ENCODE data around the gene SLC37A4. TPM values are rescaled to one million over a fixed set of nuclear protein-coding genes. Genes with fewer than 3 reads are reported as not detected.

Gene SLC37A4
- total RNA-seq, 1 donor from 2014 or later: 16.0 TPM

DNA sequence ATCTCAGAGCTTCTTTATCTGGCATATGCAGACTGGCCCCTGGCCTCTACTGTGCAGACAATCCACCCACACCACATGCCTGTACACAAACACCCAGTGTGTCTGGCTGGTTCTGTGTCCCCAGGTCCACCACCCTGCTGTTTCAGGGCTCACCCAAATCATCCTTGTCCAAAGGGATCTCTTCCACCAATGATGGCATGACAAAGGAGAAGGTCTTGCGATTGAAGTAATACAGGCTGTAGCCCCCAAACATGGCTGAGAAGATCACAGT lies 1.7 kb downstream of the SLC37A4 start:
- TF ChIP-seq POLR2A (IDR thresholded peaks at IDR 0.05): no peak
- no peak for TF ChIP-seq POLR2AphosphoS5 (IDR thresholded peaks at IDR 0.05; ENCODE audit: insufficient read depth in 1 of 2, low read depth in 1 of 2)
- TF ChIP-seq, protein P1, sequence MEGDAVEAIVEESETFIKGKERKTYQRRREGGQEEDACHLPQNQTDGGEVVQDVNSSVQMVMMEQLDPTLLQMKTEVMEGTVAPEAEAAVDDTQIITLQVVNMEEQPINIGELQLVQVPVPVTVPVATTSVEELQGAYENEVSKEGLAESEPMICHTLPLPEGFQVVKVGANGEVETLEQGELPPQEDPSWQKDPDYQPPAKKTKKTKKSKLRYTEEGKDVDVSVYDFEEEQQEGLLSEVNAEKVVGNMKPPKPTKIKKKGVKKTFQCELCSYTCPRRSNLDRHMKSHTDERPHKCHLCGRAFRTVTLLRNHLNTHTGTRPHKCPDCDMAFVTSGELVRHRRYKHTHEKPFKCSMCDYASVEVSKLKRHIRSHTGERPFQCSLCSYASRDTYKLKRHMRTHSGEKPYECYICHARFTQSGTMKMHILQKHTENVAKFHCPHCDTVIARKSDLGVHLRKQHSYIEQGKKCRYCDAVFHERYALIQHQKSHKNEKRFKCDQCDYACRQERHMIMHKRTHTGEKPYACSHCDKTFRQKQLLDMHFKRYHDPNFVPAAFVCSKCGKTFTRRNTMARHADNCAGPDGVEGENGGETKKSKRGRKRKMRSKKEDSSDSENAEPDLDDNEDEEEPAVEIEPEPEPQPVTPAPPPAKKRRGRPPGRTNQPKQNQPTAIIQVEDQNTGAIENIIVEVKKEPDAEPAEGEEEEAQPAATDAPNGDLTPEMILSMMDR (IDR thresholded peaks at IDR 0.05): no peak
- Histone ChIP-seq H3K4me1 (peaks cover 25% of the 10 kb centered on the region), H3K27me3 (no peaks in the 10 kb centered on the region), H3K27ac (no peak overlapping the region), H3K9me3 (no peaks in the 10 kb centered on the region), H3K4me3 (no peak overlapping the region), H3K36me3 (peaks cover 0 to 24% of the 10 kb centered on the region in 2 donors)
- DNase-seq (ENCODE audit: extremely low spot score in 2 of 2): no peak
- intact Hi-C loops (cut with DNase I): no loop called here

- Histone ChIP-seq H3K9me3 (no peaks in the 10 kb centered on the region), H3K36me3 (peaks cover 0 to 29% of the 10 kb centered on the region in 2 donors), H3K27me3 (no peaks in the 10 kb centered on the region), H3K4me1 (peaks cover 25% of the 10 kb centered on the region), H3K4me3 (no peak overlapping the region), H3K27ac (no peak overlapping the region)
- DNase-seq (ENCODE audit: extremely low spot score in 2 of 2): no peak
- TF ChIP-seq, protein P1 (IDR thresholded peaks at IDR 0.05): no peak
- TF ChIP-seq POLR2AphosphoS5 (IDR thresholded peaks at IDR 0.05; ENCODE audit: insufficient read depth in 1 of 2, low read depth in 1 of 2) (no peak), POLR2A (IDR thresholded peaks at IDR 0.05) (no peak)
- intact Hi-C loops (cut with DNase I): no loop called here
Observed at GRCh38 chr11:119028346-119029068, 2.2 kb downstream of the SLC37A4 start.

DNA sequence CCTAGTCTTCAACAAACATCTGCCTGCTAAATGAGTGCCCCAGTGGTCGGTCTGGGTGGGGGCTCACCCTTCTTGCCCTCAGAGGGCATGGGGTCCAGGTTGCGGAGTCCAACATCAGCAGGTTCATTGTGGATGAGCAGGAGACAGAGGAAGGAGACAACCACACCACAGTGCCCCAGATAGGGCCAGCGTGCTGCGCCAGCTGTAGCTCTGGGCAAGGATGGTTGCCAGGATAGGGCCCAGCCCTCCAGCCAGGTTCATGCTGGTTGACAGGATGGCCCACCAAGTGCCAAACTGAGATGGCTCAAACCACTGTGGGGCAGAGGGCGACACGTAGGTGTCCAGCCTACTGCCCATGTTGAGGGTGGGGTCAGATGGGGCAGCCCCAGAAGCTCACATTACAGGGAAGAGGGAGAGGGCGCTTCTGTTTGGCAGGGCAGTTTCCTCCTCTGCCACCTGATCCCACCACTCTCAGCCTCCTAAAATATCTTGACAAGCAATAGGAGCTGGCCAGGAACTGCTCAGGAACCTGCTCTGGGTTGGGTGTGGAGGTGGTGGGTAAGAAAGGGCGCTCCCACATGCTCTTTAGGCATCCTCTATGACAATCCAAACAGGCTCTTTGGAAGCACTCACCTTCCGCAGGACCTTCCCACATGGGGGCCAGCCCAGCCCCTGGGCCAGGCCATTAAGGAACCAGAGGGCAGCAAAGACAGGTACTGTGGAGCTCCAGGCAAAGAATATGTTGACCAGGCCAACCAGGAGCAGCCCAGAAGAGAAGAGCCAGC lies 2.9 kb downstream of the SLC37A4 start:
- Histone ChIP-seq H3K9me3 (no peaks in the 10 kb centered on the region), H3K36me3 (peaks cover 0 to 36% of the 10 kb centered on the region in 2 donors), H3K4me1 (peaks cover 25% of the 10 kb centered on the region), H3K27me3 (no peaks in the 10 kb centered on the region), H3K4me3 (no peak overlapping the region), H3K27ac (no peak overlapping the region)
- no peak for DNase-seq (ENCODE audit: extremely low spot score in 2 of 2)
- intact Hi-C loops (cut with DNase I): no loop called here
- TF ChIP-seq POLR2AphosphoS5 (IDR thresholded peaks at IDR 0.05; ENCODE audit: insufficient read depth in 1 of 2, low read depth in 1 of 2) (no peak), POLR2A (IDR thresholded peaks at IDR 0.05) (no peak)
- TF ChIP-seq, protein P1 (IDR thresholded peaks at IDR 0.05): no peak

GRCh38 chr11:119026970-119027369 lies 3.7 kb downstream of the SLC37A4 start:
- Histone ChIP-seq H3K4me3 (no peak overlapping the region), H3K9me3 (no peaks in the 10 kb centered on the region), H3K4me1 (peaks cover 25% of the 10 kb centered on the region), H3K27ac (no peak overlapping the region), H3K27me3 (no peaks in the 10 kb centered on the region), H3K36me3 (peaks cover 0 to 44% of the 10 kb centered on the region in 2 donors)
- TF ChIP-seq, protein P1 (IDR thresholded peaks at IDR 0.05): no peak
- TF ChIP-seq POLR2AphosphoS5 (IDR thresholded peaks at IDR 0.05; ENCODE audit: insufficient read depth in 1 of 2, low read depth in 1 of 2) (no peak), POLR2A (IDR thresholded peaks at IDR 0.05) (no peak)
- intact Hi-C loops (cut with DNase I): no loop called here
- DNase-seq (ENCODE audit: extremely low spot score in 2 of 2): no peak
